Measurements from ENCODE around the gene SYT8.

GRCh38 chr11:1863352-1864216, 28.8 kb downstream of the SYT8 start:
- TF ChIP-seq IRF3 (IDR thresholded peaks at IDR 0.05; ENCODE audit: low read depth, low read length) (no peak), CTCF (IDR thresholded peaks at IDR 0.05) (no peak), EP300 (IDR thresholded peaks at IDR 0.05; ENCODE audit: borderline replicate concordance in 1 of 2, low read depth in 1 of 2, low read length in 1 of 2) (peak in 1 of 2 experiments; percentile 51; a peak in 1 of 4 replicates), RFX5 (IDR thresholded peaks at IDR 0.05; ENCODE audit: low read length) (no peak), YY1 (IDR thresholded peaks at IDR 0.05; ENCODE audit: low read depth) (no peak), MAX (IDR thresholded peaks at IDR 0.05; ENCODE audit: low read depth) (peak; percentile 75)
